ENCODE measurements around the gene NDUFS3. TPM values are rescaled to one million over a fixed set of nuclear protein-coding genes. Genes with fewer than 3 reads are reported as not detected.

The NDUFS3 gene
- total and polyA plus RNA-seq, 10 of the 15 experiments (the other 5 are each of a cell fraction or from before 2014, with no cell fraction given), result 22.3 to 217 (median 125) TPM

DNA sequence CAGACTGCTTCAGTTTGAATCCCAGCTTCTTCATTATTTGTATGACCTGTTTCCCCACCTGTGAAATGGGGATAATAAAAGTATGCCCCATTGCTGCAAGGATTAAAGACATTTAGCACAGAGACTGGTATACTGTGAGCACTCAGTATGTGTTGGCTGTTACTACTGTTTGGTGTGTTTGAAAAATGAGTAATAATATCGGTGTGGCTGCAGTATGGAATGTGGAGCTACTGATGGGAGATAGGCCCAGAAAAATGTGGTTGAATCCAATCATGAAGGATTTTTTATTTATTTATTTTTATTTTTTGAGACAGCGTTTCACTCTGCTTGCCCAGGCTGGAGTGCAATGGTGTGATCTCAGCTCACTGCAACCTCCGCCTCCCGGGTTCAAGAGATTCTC, 24.4 kb downstream of the NDUFS3 start (continued):
- TF ChIP-seq SIN3A (IDR thresholded peaks at IDR 0.05; ENCODE audit: low read depth, low read length), result no peak
- TF ChIP-seq CBX3 (IDR thresholded peaks at IDR 0.05; ENCODE audit: borderline replicate concordance, low read depth), result no peak
- no peak for TF ChIP-seq POU2F2 (IDR thresholded peaks at IDR 0.05; ENCODE audit: borderline replicate concordance, low read depth, low read length)
- TF ChIP-seq ZBED1 (IDR thresholded peaks at IDR 0.05; ENCODE audit: borderline replicate concordance), result no peak
- no peak for TF ChIP-seq CBX5 (IDR thresholded peaks at IDR 0.05; ENCODE audit: low read depth)
- TF ChIP-seq MTA3 (IDR thresholded peaks at IDR 0.05; ENCODE audit: borderline replicate concordance, low read length), result no peak
- no peak for TF ChIP-seq TCF3 (IDR thresholded peaks at IDR 0.05; ENCODE audit: borderline replicate concordance, insufficient read depth, low read depth, low read length)

DNA sequence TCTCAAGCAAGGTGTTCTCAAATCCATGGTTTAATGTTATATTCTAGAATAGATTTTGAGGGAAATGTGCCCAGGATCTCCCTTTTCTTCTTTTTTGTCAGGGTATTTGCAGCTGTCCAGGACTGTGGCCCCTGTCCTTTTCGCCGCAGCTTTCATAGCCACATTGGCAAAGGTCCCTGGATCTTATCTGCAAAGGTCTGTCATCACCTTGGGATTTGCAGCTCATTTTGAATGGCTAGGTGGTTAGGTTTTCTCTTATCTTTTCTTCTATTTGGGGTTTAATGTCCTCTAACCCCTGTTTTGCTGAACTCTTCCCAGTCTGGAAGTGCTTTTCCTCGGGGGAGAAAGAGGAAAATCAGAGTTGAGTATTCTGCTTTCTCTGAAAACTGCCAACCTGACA, 27.0 kb downstream of the NDUFS3 start:
- ChIA-PET POLR2A (interaction anchor here (0.5 kb wide), 1 partner anchor 391 kb away, joined by 4 read pairs; the partner anchor contains the start of gene DDB2), CTCF (no interaction called here), SMC1A (ENCODE audit: uncharacterized antibody, unreplicated experiment) (interaction anchor here (0.7 kb wide), 2 partner anchors 14 to 1784 kb away, joined by 3 to 4 read pairs; no protein-coding TSS in a partner anchor), RAD21 (ENCODE audit: unreplicated experiment) (no interaction called here)
- FAIRE-seq (no peak), DNase-seq (ENCODE audit: low read depth, low spot score) (no peak), ATAC-seq (no peak)
- H3K9ac ChIP-seq (ENCODE audit: control insufficient read depth, insufficient read depth, low read length), result no peak overlapping the region
- H3K79me2 ChIP-seq (ENCODE audit: control insufficient read depth, insufficient read depth, low read length), result no peaks in the 10 kb centered on the region
- no peak overlapping the region for H3K27ac ChIP-seq (ENCODE audit: control insufficient read depth, insufficient read depth)
- no peak overlapping the region for H2AFZ ChIP-seq (ENCODE audit: control insufficient read depth, low read depth, low read length)
- no TSS peak for BruUV-seq (replicated peaks)
- TF ChIP-seq MYC (IDR thresholded peaks at IDR 0.05; ENCODE audit: insufficient read depth, insufficient read length, insufficient replicate concordance, low read length, severe bottlenecking) (no peak), SMARCA5 (IDR thresholded peaks at IDR 0.05) (no peak), ZNF217 (IDR thresholded peaks at IDR 0.05) (no peak), LARP7 (IDR thresholded peaks at IDR 0.05) (no peak), E4F1 (IDR thresholded peaks at IDR 0.05; ENCODE audit: borderline replicate concordance, partially characterized antibody) (no peak), ZNF622 (IDR thresholded peaks at IDR 0.05) (no peak), ZSCAN29 (IDR thresholded peaks at IDR 0.05) (no peak), CREB1 (IDR thresholded peaks at IDR 0.05; ENCODE audit: low read depth) (no peak), SRF (IDR thresholded peaks at IDR 0.05; ENCODE audit: low read depth in 2 of 2, low read length in 2 of 2) (no peak), ATF7 (IDR thresholded peaks at IDR 0.05; ENCODE audit: low read depth) (no peak), ZNF207 (IDR thresholded peaks at IDR 0.05; ENCODE audit: borderline replicate concordance) (no peak), FOXK2 (IDR thresholded peaks at IDR 0.05) (no peak), PAX8 (IDR thresholded peaks at IDR 0.05) (no peak), NR2C1 (IDR thresholded peaks at IDR 0.05) (no peak)
- H3K9me3 ChIP-seq (replicated peaks; ENCODE audit: control insufficient read depth, insufficient read depth, low read length), result no peaks in the 10 kb centered on the region
- H3K27me3 ChIP-seq (replicated peaks in 1 of 2; ENCODE audit: control insufficient read depth in 2 of 2, insufficient read depth in 2 of 2, low read length in 1 of 2), result no peaks in the 10 kb centered on the region; a peak in 1 of 4 replicates
- H4K20me1 ChIP-seq (ENCODE audit: control insufficient read depth, insufficient read depth), result no peaks in the 10 kb centered on the region
- no peak overlapping the region for H3K4me3 ChIP-seq
- in situ Hi-C loops (cut with MboI), result no loop called here
- 59% methylated on average over 3 of the region's 3 CpGs for WGBS (ENCODE audit: insufficient coverage, insufficient replicate concordance, low lambda C conversion rate, missing lambda C conversion rate)
- intact Hi-C loops (cut with micrococcal nuclease; ENCODE audit: unreplicated experiment), result no loop called here
- no peaks in the 10 kb centered on the region for H3K4me1 ChIP-seq (ENCODE audit: control insufficient read depth, insufficient read depth, low read length)
- H3K36me3 ChIP-seq (ENCODE audit: control insufficient read depth in 2 of 2, insufficient read depth in 2 of 2, low read length in 1 of 2), result no peaks in the 10 kb centered on the region
- no peak overlapping the region for H3K4me2 ChIP-seq (ENCODE audit: control insufficient read depth, insufficient read depth)
